Uterus (tissue), 4 donors: ENCODE results near the gene PTGER4. TPM values are rescaled to one million over a fixed set of nuclear protein-coding genes. Genes with fewer than 3 reads are reported as not detected.

ENCODE experiments used
- DNase-seq, 2 donors: peaks; one replicate each; pipeline ENCODE4 v3.0.0-alpha.2; 2019 to 2020
- H3K27ac ChIP-seq, 2 donors: fragments of 200-600 bp; sonication (generic); 1 replicate in 1 of 2; 2 replicates in 1 of 2; pipeline ENCODE4 v1.5.1; 2016 to 2018
- H3K27me3 ChIP-seq, 2 donors: fragments of 200-600 bp; sonication (generic); one replicate each; pipeline ENCODE4 v1.5.1; 2018 to 2019; ENCODE audit warnings: control low read depth in 1 of 2
- H3K36me3 ChIP-seq, 2 donors: fragments of 200-600 bp; sonication (generic); one replicate each; pipeline ENCODE4 v1.5.1; 2019; ENCODE audit warnings: control low read depth in 1 of 2
- H3K4me1 ChIP-seq, 2 donors: fragments of 200-600 bp; sonication (generic); one replicate each; pipeline ENCODE4 v1.5.1; 2018 to 2019; ENCODE audit warnings: control low read depth in 1 of 2
- H3K4me3 ChIP-seq, 2 donors: fragments of 200-600 bp; sonication (generic); 1 replicate in 1 of 2; 2 replicates in 1 of 2; pipeline ENCODE4 v1.5.1; 2018 to 2019; ENCODE audit warnings: mild to moderate bottlenecking in 1 of 2
- H3K9me3 ChIP-seq, 2 donors: fragments of 200-600 bp; sonication (generic); one replicate each; pipeline ENCODE4 v1.5.1; 2019; ENCODE audit warnings: control low read depth in 1 of 2
- POLR2A ChIP-seq, 2 donors: fragments of 450-650 bp; IDR thresholded peaks; one replicate each; pipeline ENCODE4 v1.6.1; 2016; ENCODE audit warnings: antibody characterized with exemption in 2 of 2, mild to moderate bottlenecking in 1 of 2, moderate library complexity in 1 of 2
- intact Hi-C: fragments of 100-400 bp; cut with DNase I; formaldehyde crosslinking; loops from one replicate; pipeline ENCODE4 v1.15.1; 2023; ENCODE audit warnings: low total_unique reads
- total RNA-seq, 4 donors: library from RNA; depleted of rRNA in 3 of 4; stranded (reverse); fragments of >200 nt in 3 of 4; gene quantifications; one replicate each; pipeline versions ENCODE4 v1.1.0 to v1.2.4, GENCODE V29; 2014 to 2023
- TF ChIP-seq, protein P1 (sequence below), 4 experiments: fragments of 200-600 bp in 2 of 4; fragments of 450-650 bp in 2 of 4; sonication (generic) in 2 of 4; IDR thresholded peaks; one replicate each; pipeline ENCODE4 v1.5.1; 2016 to 2019; ENCODE audit warnings: antibody characterized with exemption in 4 of 4, mild to moderate bottlenecking in 2 of 4, moderate library complexity in 1 of 4
- donor health status: DM: yes; HTN: yes; CAD: no.

PTGER4 gene
- total RNA-seq, 4 donors from 2014 or later, result 5.9 to 10.2 (median 8.0) TPM

GRCh38 chr5:40733434-40733833 is 53.7 kb downstream of the PTGER4 start:
- H3K36me3 ChIP-seq, result no peaks in the 10 kb centered on the region
- H3K4me3 ChIP-seq, result no peak overlapping the region
- H3K9me3 ChIP-seq, result no peaks in the 10 kb centered on the region
- no peak for TF ChIP-seq POLR2A (IDR thresholded peaks at IDR 0.05)
- TF ChIP-seq, protein P1, sequence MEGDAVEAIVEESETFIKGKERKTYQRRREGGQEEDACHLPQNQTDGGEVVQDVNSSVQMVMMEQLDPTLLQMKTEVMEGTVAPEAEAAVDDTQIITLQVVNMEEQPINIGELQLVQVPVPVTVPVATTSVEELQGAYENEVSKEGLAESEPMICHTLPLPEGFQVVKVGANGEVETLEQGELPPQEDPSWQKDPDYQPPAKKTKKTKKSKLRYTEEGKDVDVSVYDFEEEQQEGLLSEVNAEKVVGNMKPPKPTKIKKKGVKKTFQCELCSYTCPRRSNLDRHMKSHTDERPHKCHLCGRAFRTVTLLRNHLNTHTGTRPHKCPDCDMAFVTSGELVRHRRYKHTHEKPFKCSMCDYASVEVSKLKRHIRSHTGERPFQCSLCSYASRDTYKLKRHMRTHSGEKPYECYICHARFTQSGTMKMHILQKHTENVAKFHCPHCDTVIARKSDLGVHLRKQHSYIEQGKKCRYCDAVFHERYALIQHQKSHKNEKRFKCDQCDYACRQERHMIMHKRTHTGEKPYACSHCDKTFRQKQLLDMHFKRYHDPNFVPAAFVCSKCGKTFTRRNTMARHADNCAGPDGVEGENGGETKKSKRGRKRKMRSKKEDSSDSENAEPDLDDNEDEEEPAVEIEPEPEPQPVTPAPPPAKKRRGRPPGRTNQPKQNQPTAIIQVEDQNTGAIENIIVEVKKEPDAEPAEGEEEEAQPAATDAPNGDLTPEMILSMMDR (IDR thresholded peaks at IDR 0.05), result no peak
- DNase-seq, result no peak
- H3K27me3 ChIP-seq, result no peaks in the 10 kb centered on the region
- H3K27ac ChIP-seq, result no peak overlapping the region
- peaks cover 0 to 3% of the 10 kb centered on the region in 2 donors for H3K4me1 ChIP-seq
- intact Hi-C loops, result no loop called here

DNA sequence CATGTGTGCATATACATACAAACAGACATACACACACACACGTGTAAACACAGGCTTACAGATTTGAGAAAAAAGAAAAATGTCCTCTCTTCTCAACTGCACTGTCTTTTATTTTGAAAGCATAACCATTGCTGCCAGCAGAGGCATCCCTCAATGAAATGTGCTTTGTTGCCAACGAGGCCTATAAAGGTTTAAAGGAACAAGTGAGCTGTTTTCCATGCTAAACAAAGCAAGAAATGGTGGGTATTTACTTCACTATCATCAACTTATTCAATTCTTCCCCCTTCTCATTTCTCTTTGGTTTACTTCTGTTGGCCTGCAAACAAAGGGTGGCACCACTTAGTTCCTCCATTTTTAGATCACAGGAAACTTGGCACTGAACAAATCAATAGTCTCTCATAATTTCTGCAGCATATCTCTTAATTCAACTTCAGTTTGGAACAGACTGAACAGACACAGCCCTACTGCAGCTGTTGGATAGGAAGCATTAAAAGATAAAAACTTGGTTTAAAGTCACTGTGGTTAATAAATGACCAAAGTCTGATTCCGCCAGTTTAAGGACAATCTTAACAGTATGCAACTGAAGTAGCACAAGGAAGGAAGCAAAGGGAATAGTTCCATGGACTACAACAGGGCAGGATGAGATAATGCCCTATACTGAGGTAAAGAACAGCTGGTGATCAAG is 54.3 kb downstream of the PTGER4 start:
- Histone ChIP-seq H3K36me3 (no peaks in the 10 kb centered on the region), H3K4me3 (no peak overlapping the region), H3K4me1 (peaks cover 0 to 3% of the 10 kb centered on the region in 2 donors), H3K9me3 (no peaks in the 10 kb centered on the region), H3K27me3 (no peaks in the 10 kb centered on the region), H3K27ac (peak overlapping the region in 1 of 2 donors; percentile 22)
- TF ChIP-seq POLR2A (IDR thresholded peaks at IDR 0.05), result no peak
- TF ChIP-seq, protein P1 (IDR thresholded peaks at IDR 0.05), result no peak
- DNase-seq, result no peak
- intact Hi-C loops, result no loop called here

GRCh38 chr5:40734986-40735385 is 55.3 kb downstream of the PTGER4 start:
- Histone ChIP-seq H3K27ac (no peak overlapping the region), H3K4me3 (no peak overlapping the region), H3K4me1 (peaks cover 0 to 3% of the 10 kb centered on the region in 2 donors), H3K27me3 (no peaks in the 10 kb centered on the region), H3K9me3 (no peaks in the 10 kb centered on the region), H3K36me3 (no peaks in the 10 kb centered on the region)
- DNase-seq, result no peak
- TF ChIP-seq POLR2A (IDR thresholded peaks at IDR 0.05), result no peak
- TF ChIP-seq, protein P1 (IDR thresholded peaks at IDR 0.05), result no peak
- intact Hi-C loops, result no loop called here

DNA sequence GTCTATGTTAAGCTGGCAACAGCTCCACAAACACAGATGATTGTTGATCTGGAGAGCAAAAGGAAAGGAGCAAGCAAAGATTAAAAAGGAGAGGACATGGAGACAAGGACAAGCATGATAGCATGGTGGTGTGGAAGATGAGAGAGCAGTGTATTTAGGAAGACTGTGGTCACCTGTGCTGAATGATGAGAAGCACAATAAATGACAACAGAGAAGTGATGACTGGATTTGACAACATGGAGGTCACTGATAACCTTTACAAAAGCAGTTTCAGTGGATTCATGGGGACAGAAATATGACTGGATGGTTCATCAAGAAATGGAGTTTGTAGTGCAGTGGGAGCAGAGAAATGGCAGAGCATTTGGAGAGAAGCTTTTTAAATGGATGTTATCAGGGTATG is 55.9 kb downstream of the PTGER4 start:
- intact Hi-C loops, result no loop called here
- H3K27me3 ChIP-seq, result no peaks in the 10 kb centered on the region
- peaks cover 0 to 3% of the 10 kb centered on the region in 2 donors for H3K4me1 ChIP-seq
- TF ChIP-seq, protein P1 (IDR thresholded peaks at IDR 0.05), result no peak
- no peak for TF ChIP-seq POLR2A (IDR thresholded peaks at IDR 0.05)
- no peaks in the 10 kb centered on the region for H3K36me3 ChIP-seq
- no peak for DNase-seq
- no peak overlapping the region for H3K4me3 ChIP-seq
- H3K9me3 ChIP-seq, result no peaks in the 10 kb centered on the region
- no peak overlapping the region for H3K27ac ChIP-seq

- H3K9me3 ChIP-seq, result no peaks in the 10 kb centered on the region
- H3K27me3 ChIP-seq, result no peaks in the 10 kb centered on the region
- DNase-seq, result no peak
- no peaks in the 10 kb centered on the region for H3K36me3 ChIP-seq
- TF ChIP-seq, protein P1 (IDR thresholded peaks at IDR 0.05), result peak; percentile 47 to 62 (median 56)
- no peak for TF ChIP-seq POLR2A (IDR thresholded peaks at IDR 0.05)
- intact Hi-C loops, result no loop called here
- peaks cover 0 to 3% of the 10 kb centered on the region in 2 donors for H3K4me1 ChIP-seq
- H3K27ac ChIP-seq, result no peak overlapping the region
- no peak overlapping the region for H3K4me3 ChIP-seq
Observed at GRCh38 chr5:40736103-40736875, 56.6 kb downstream of the PTGER4 start.
